HepG2 (cell line): ENCODE measurements around the gene RABGGTA. TPM values are rescaled to one million over a fixed set of nuclear protein-coding genes. Genes with fewer than 3 reads are reported as not detected.

ENCODE experiments used
- DNMT1 ChIP-seq: sonication (generic); formaldehyde crosslinking; IDR thresholded peaks from 2 replicates; pipeline ENCODE4 v1.5.1; 2020; ENCODE audit warnings: mild to moderate bottlenecking, missing genetic modification reagents
- RAD51 ChIP-seq: fragments of 450-650 bp; IDR thresholded peaks from 2 replicates; pipeline ENCODE4 v1.6.1; 2016; ENCODE audit warnings: borderline replicate concordance
- RCOR2 ChIP-seq: IDR thresholded peaks from 2 replicates; pipeline ENCODE4 v1.6.1; 2016; ENCODE audit warnings: missing biosample characterization, missing genetic modification reagents
- REST ChIP-seq, 2 experiments: IDR thresholded peaks; 2 replicates each; pipeline ENCODE4 v1.6.1; 2011 to 2012; ENCODE audit warnings: low read length in 2 of 2, borderline replicate concordance in 1 of 2, low read depth in 1 of 2, mild to moderate bottlenecking in 1 of 2, moderate library complexity in 1 of 2
- ZNF205 ChIP-seq: IDR thresholded peaks from 2 replicates; pipeline ENCODE4 v1.6.1; 2018; ENCODE audit warnings: missing biosample characterization, missing genetic modification reagents
- ZNF660 ChIP-seq: sonication (generic); formaldehyde crosslinking; IDR thresholded peaks from 2 replicates; pipeline ENCODE4 v1.5.1; 2020; ENCODE audit warnings: mild to moderate bottlenecking, low read depth, missing genetic modification reagents, borderline replicate concordance
- ZNF768 ChIP-seq: sonication (generic); formaldehyde crosslinking; IDR thresholded peaks from 2 replicates; pipeline ENCODE4 v1.4.0; 2020; ENCODE audit warnings: missing genetic modification reagents
- ZSCAN12 ChIP-seq: sonication (generic); formaldehyde crosslinking; IDR thresholded peaks from 2 replicates; pipeline ENCODE4 v1.9.0; 2021; ENCODE audit warnings: mild to moderate bottlenecking, missing genetic modification reagents
- polyA plus RNA-seq, 8 experiments: library from polyadenylated mRNA; depleted of rRNA in 3 of 8; stranded (reverse) in 7 of 8; unstranded in 1 of 8; fragments of >200 nt; fragmentation: Illumina TruSeq in 4 of 8; extraction: Trizol in 4 of 8; gene quantifications; 2 replicates each; pipeline versions ENCODE4 v1.2.1 to v1.2.3, GENCODE V29; 2011 to 2016; ENCODE audit warnings: low read depth in 4 of 8, missing spikeins in 1 of 8, mixed read lengths in 1 of 8; ENCODE audit not compliant: insufficient read depth in 1 of 8
- total RNA-seq, 5 experiments: library from RNA; depleted of rRNA; stranded (reverse); fragments of >200 nt; fragmentation: Illumina TruSeq; extraction: Trizol; gene quantifications; 2 replicates each; pipeline ENCODE4 v1.2.3, GENCODE V29; 2016; ENCODE audit warnings: low read depth in 1 of 5

Gene RABGGTA
- total and polyA plus RNA-seq, 2 of the 13 experiments (the other 11 are each of a cell fraction or from before 2014, with no cell fraction given), result 57.9 to 90.8 TPM

- TF ChIP-seq REST (IDR thresholded peaks at IDR 0.05; ENCODE audit: borderline replicate concordance in 1 of 2, low read depth in 1 of 2, low read length in 2 of 2), result peak in 1 of 2 experiments; percentile 62; a peak in 2 of 4 replicates
- no peak; the same call in 1 of the 2 replicates for TF ChIP-seq RAD51
- TF ChIP-seq ZNF660 (CRISPR knock-in tag), result no peak; the same call in 1 of the 2 replicates
- no peak for TF ChIP-seq DNMT1 (CRISPR knock-in tag)
- TF ChIP-seq RCOR2, result peak; percentile 83; the same call in 1 of the 2 replicates
- no peak for TF ChIP-seq ZNF768
- no peak for TF ChIP-seq ZSCAN12 (CRISPR knock-in tag)
- peak; percentile 89; the same call in 1 of the 2 replicates for TF ChIP-seq ZNF205 (CRISPR knock-in tag)
These were observed 36.4 kb upstream of the RABGGTA start, which contains the start of gene CIDEB (continued) for GRCh38 chr14:24307575-24308341.
